Measurements from ENCODE around the gene FANK1. TPM values are rescaled to one million over a fixed set of nuclear protein-coding genes. Genes with fewer than 3 reads are reported as not detected.
"Not testable (repeated sequence)": the region's sequence is repeated elsewhere in the genome, so short reads cannot be mapped to it uniquely, and the experiment has no call there.

FANK1 gene, protein sequence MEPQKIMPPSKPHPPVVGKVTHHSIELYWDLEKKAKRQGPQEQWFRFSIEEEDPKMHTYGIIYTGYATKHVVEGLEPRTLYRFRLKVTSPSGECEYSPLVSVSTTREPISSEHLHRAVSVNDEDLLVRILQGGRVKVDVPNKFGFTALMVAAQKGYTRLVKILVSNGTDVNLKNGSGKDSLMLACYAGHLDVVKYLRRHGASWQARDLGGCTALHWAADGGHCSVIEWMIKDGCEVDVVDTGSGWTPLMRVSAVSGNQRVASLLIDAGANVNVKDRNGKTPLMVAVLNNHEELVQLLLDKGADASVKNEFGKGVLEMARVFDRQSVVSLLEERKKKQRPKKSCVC
- total RNA-seq = not detected in 2 replicates

DNA sequence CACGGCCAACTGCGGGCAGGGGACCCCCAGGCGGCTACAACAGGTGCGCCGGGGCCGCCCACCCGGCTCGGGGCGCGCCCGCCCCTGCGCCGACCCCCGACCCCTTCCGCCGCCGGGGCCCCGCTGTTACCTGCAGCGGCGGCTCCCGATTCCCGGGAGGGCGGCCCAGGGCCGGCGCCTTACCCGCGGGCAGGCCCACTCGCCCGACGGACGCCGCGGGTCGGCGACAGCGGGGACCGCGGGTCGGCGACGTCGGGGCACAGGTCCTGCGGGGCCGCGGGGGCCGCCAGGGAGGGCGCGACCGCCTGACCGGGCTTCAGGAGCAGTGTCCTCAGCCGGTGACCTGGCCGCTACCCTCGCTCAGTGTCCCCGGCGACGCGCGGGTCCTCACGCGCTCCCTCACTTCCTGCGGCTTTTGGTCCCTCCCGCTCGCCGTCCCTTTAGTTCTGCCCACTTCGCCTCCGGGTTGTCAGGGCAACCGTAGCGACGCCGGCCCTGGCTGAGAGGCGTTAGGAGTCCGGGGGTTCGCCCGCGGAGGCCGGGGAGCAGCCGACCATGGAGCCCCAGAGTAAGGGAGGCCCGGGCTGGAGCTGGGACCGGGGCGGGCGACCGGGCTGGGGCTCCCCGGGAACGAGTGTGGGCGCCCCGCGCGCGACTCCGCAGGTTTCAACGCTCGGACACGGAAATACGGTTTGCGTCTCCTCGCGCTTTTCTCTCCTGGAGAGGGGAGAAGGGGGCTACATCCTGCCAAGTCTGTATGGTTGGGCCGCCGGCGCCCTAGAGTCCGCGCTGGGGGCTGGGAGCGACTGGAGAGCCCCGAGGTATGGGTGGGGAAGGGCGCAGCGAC lies at the start of gene FANK1:
TSS of gene FANK1 (plus strand) at position 477 of the 847 bp plus-strand sequence. CDS start at position 556, 79 bp downstream.
- Mint-ChIP-seq H3K4me1 (ENCODE audit: low read depth) (peaks cover 16% of the 10 kb centered on the region), H3K4me3 (peak within 1 kb of the TSS; percentile 89), H3K27ac (peak within 1 kb of the TSS; percentile 82), H3K27me3 (ENCODE audit: insufficient read depth) (peaks cover 40% of the 10 kb centered on the region)
- intact Hi-C loops (cut with micrococcal nuclease) = loop anchor here (1.0 kb wide), 2 partner anchors 73 to 177 kb away; partner anchors contain the start of genes BCCIP, EDRF1 and UROS
- not testable (repeated sequence) for H3K9me3 Mint-ChIP-seq; H3K36me3 Mint-ChIP-seq (ENCODE audit: low read depth)
- peak; percentile 78 for DNase-seq (ENCODE audit: low spot score)

DNA sequence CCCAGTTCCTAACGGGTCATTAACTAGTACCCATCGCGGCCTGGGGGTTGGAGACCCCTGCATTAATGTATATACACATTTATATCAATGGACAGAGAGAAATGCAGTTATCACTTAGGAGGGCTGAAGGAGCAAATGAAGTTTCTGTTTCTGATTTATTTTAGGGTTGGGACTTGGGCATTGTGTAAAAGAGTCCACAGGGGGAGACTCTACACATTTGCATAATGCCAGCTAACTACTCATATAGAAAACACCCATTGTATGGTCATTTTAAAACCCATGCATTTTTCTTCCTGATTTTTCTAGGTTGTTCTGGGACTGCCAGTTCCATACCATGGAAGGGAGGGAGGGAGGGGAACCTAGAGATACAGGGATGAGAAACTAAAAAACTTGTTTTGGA lies 49.5 kb upstream of the FANK1 start:
- Mint-ChIP-seq H3K36me3 (ENCODE audit: low read depth) (peaks cover 11% of the 10 kb centered on the region), H3K27ac (no peak overlapping the region)

DNA sequence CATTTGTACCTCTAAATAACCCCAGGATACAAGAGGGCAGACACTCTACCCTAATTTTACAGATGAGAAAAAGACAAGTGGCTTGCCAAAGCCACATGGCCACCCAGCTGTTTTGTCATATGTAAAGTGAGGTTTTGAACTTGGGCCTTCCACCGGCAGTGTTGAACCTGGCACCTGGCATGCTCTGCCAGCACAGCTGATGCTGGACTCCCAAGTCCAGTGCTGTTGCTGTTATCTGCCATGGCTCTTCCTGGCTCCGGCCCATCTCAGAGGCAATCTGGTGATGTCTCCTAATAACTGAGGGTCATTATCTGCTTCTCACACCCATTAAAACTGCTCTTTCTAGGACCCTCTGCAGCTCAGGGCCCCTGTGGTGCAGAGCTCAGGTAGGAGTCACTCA lies 48.0 kb upstream of the FANK1 start:
- Mint-ChIP-seq H3K27me3 (ENCODE audit: insufficient read depth) (no peaks in the 10 kb centered on the region), H3K9me3 (no peaks in the 10 kb centered on the region), H3K27ac (no peak overlapping the region), H3K36me3 (ENCODE audit: low read depth) (peaks cover 12% of the 10 kb centered on the region), H3K4me1 (ENCODE audit: low read depth) (no peaks in the 10 kb centered on the region), H3K4me3 (no peak overlapping the region)
- DNase-seq (ENCODE audit: low spot score) = no peak
- intact Hi-C loops (cut with micrococcal nuclease) = no loop called here

More for the DNA sequence above, 49.5 kb upstream of the FANK1 start:
- no peak for DNase-seq (ENCODE audit: low spot score)
- H3K27me3 Mint-ChIP-seq (ENCODE audit: insufficient read depth) = no peaks in the 10 kb centered on the region
- no peaks in the 10 kb centered on the region for H3K4me1 Mint-ChIP-seq (ENCODE audit: low read depth)
- intact Hi-C loops (cut with micrococcal nuclease) = no loop called here
- H3K9me3 Mint-ChIP-seq = no peaks in the 10 kb centered on the region
- no peak overlapping the region for H3K4me3 Mint-ChIP-seq

DNA sequence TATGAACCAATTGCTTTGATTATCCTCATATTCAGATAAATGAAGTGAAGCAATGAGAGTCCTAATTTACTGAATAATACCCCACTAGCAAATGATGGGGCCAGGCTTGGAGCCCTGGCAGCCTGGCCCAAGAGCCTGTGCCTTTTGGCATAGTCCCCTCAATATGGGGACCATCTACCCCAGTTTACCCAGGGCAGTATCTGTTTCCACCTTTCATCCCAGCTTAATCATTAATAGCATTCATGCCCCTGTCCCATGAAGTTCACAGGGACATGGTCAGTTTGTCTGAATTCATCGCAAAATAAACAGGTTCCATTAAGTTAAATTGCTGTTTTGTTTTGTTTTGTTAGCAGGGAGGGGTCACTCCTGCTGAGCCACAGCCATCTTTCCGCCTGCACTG lies 47.5 kb upstream of the FANK1 start:
- H3K9me3 Mint-ChIP-seq = no peaks in the 10 kb centered on the region
- no peaks in the 10 kb centered on the region for H3K27me3 Mint-ChIP-seq (ENCODE audit: insufficient read depth)
- H3K27ac Mint-ChIP-seq = no peak overlapping the region
- intact Hi-C loops (cut with micrococcal nuclease) = no loop called here
- peaks cover 14% of the 10 kb centered on the region for H3K36me3 Mint-ChIP-seq (ENCODE audit: low read depth)
- DNase-seq (ENCODE audit: low spot score) = no peak
- H3K4me3 Mint-ChIP-seq = no peak overlapping the region
- H3K4me1 Mint-ChIP-seq (ENCODE audit: low read depth) = no peaks in the 10 kb centered on the region

DNA sequence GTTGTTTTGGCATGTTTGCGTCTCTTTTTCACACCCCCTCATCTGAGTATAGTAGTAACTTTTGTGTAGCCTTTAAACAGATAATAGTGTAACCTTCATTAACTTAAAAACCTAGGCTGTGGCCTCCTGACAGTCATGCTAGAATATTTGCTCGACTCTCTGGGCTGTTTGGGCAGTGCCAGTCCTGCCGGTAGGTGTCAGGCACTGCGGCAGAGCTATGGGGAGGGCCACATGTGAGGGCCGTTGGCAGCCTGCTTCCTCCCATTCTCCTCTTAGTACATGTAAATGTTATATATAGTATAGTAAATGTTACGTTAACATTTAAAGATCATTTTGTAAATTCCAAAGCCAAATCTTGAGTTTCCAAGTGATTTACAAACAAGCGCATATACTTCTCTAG lies 46.9 kb upstream of the FANK1 start:
- no peaks in the 10 kb centered on the region for H3K9me3 Mint-ChIP-seq
- H3K27me3 Mint-ChIP-seq (ENCODE audit: insufficient read depth) = no peaks in the 10 kb centered on the region
- no peak overlapping the region for H3K27ac Mint-ChIP-seq
- intact Hi-C loops (cut with micrococcal nuclease) = no loop called here
- H3K4me1 Mint-ChIP-seq (ENCODE audit: low read depth) = no peaks in the 10 kb centered on the region
- peaks cover 14% of the 10 kb centered on the region for H3K36me3 Mint-ChIP-seq (ENCODE audit: low read depth)
- H3K4me3 Mint-ChIP-seq = no peak overlapping the region
- no peak for DNase-seq (ENCODE audit: low spot score)

DNA sequence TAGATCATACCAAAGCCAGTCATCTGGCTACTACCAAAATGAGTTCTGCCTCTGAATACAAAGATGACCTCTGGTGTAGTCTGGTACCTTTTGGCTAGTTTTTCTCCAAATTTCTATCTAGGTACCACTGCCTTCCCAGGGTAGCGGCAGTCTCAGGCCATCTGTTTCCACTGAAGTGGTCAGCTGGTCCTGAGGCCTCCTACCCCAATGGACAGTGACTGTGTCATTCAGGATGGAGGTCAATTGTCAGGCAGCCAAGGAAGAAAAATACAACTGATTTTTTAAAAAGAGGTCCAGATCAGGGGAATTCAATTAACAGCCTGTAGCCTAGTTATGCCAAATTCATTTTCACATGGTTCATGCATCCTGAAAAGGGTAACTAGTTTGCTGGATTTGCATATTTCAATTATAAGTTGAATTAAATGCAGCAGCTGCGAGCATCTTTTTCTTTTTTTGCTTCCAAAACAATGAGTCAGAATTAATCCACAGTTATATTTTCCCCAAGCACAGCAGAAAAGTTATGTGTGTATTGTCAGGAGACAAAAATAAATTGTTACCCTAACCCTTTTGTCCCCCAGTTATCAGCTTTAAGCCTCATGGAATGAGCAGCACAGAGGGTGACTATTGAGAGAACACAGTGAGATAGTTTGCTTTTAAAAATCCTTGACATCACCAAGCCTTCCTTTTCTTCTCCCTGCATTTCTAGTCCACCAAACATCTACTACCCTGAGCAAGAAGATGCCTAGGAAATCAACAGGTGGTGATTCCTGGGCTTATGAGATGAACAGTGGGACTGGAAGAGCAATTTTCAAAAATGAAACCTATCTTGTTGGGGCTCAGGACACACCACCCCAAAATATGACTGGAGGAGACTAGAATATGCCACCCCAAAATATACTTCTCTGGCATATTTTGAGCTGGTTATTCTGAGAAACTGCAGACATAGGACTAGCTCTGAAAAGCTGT lies 45.3 kb upstream of the FANK1 start:
- DNase-seq (ENCODE audit: low spot score) = no peak
- H3K4me1 Mint-ChIP-seq (ENCODE audit: low read depth) = no peaks in the 10 kb centered on the region
- intact Hi-C loops (cut with micrococcal nuclease) = no loop called here
- peaks cover 14% of the 10 kb centered on the region for H3K36me3 Mint-ChIP-seq (ENCODE audit: low read depth)
- H3K9me3 Mint-ChIP-seq = no peaks in the 10 kb centered on the region
- H3K27ac Mint-ChIP-seq = no peak overlapping the region
- H3K27me3 Mint-ChIP-seq (ENCODE audit: insufficient read depth) = no peaks in the 10 kb centered on the region
- no peak overlapping the region for H3K4me3 Mint-ChIP-seq

DNA sequence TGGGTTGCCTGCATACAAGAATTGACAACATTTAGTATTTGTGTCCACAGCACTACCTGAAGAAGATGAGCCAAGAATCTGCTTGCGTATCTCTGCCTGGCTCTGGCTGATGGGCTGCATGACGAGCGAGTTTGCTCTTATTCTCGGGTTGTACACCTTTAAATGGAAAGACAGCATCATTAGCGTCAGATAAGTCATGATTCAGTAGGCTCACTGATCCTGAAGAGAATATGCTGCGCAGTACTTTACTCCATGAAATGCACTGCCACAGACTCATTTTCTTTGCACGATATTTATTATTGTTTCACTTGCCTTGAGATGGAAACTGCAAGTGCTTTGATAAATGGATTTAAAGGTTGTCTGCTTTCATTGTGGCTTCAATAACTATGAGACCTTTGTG lies 43.9 kb upstream of the FANK1 start:
- Mint-ChIP-seq H3K4me1 (ENCODE audit: low read depth) (no peaks in the 10 kb centered on the region), H3K36me3 (ENCODE audit: low read depth) (peaks cover 14% of the 10 kb centered on the region), H3K27me3 (ENCODE audit: insufficient read depth) (no peaks in the 10 kb centered on the region)

DNA sequence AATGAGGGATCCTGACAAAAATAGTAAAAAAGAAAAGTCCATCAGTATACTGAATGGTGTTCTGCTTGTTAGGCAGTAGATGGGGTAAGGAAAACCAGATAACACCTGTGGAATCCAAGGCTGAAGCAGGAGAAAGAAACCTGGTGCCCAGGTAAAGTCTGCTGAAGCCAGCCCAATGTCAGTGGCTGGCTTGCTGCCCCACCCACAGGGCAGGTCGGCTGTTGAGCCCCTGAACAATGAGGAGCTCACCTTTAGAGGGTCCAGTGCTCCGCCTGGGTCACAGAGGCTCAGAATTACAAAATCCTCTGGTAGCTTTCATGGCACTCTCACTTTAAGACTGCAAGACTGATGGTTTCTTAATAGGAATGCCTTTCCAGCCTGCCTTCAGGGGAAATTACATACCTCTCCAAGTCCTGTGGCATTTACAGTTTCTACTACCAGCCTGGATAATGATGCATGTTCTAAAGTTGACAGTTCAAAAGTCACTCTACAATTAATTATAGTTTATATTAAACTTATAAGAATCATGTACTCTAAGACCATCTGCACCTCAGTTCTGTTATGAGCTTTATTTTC lies 39.1 kb upstream of the FANK1 start:
- intact Hi-C loops (cut with micrococcal nuclease) = no loop called here

More for the DNA sequence above, 43.9 kb upstream of the FANK1 start:
- no peak for DNase-seq (ENCODE audit: low spot score)
- Mint-ChIP-seq H3K4me3 (no peak overlapping the region), H3K9me3 (no peaks in the 10 kb centered on the region), H3K27ac (no peak overlapping the region)
- intact Hi-C loops (cut with micrococcal nuclease) = no loop called here

DNA sequence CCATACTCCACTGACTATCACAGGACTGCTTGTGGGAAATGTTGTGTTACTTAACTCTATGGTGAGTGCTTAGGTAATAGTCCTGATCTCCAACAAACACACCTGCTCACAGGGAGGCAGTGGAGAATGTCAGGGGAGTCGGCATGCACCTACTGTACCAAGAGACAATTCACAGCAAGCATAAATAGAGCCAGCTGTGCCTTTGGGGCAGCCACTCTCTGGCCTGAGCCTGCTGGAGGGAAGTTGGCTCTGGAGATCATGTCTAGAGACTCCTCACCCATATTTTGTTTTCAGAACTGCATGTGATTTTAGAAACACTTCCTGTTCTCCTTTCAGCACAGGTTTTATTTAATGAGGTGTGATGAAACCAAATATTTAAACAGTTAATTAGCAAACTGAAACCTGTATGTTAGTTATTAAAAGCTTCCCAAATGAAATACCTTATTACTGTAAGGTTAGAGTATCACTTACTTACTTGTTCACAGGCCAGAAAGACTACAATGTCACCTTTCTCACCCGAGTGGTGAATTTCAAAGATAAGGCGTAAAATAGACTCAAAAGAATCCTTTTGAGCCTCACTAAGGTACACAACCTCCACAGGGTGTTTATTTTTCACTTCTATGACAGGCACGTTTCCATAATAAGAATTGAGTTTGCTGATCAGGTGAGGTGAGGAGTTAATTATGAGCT lies 37.1 kb upstream of the FANK1 start:
- intact Hi-C loops (cut with micrococcal nuclease) = no loop called here
- H3K36me3 Mint-ChIP-seq (ENCODE audit: low read depth) = peaks cover 2% of the 10 kb centered on the region
- H3K27ac Mint-ChIP-seq = no peak overlapping the region
- no peak for DNase-seq (ENCODE audit: low spot score)
- no peaks in the 10 kb centered on the region for H3K27me3 Mint-ChIP-seq (ENCODE audit: insufficient read depth)
- H3K9me3 Mint-ChIP-seq = no peaks in the 10 kb centered on the region
- H3K4me3 Mint-ChIP-seq = no peak overlapping the region
- H3K4me1 Mint-ChIP-seq (ENCODE audit: low read depth) = no peaks in the 10 kb centered on the region

More for the DNA sequence above, 39.1 kb upstream of the FANK1 start:
- H3K4me3 Mint-ChIP-seq = no peak overlapping the region
- no peaks in the 10 kb centered on the region for H3K4me1 Mint-ChIP-seq (ENCODE audit: low read depth)
- no peak for DNase-seq (ENCODE audit: low spot score)
- H3K36me3 Mint-ChIP-seq (ENCODE audit: low read depth) = peaks cover 5% of the 10 kb centered on the region
- no peaks in the 10 kb centered on the region for H3K9me3 Mint-ChIP-seq
- H3K27me3 Mint-ChIP-seq (ENCODE audit: insufficient read depth) = no peaks in the 10 kb centered on the region
- no peak overlapping the region for H3K27ac Mint-ChIP-seq

DNA sequence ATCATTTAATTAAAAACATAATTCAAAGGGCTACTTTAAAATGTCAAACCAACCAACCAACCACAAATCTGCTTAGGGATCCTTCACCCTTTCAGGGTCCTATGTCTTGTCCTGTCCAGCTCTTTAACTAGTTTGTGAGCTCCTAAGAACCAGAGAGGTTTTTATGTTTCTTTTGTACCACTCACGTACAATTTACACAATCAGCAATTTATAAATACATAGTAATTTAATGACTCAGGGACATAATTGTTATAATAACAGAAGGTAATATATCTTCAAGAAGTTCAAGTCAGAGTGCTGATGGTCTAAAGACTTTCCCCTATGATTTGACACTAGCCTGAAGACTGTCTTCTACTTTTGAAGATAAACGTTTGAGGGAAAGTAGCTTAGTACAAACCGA lies 31.2 kb upstream of the FANK1 start:
- Mint-ChIP-seq H3K4me3 (no peak overlapping the region), H3K4me1 (ENCODE audit: low read depth) (no peaks in the 10 kb centered on the region), H3K9me3 (no peaks in the 10 kb centered on the region), H3K27ac (no peak overlapping the region), H3K27me3 (ENCODE audit: insufficient read depth) (peaks cover 2% of the 10 kb centered on the region), H3K36me3 (ENCODE audit: low read depth) (no peaks in the 10 kb centered on the region)
- intact Hi-C loops (cut with micrococcal nuclease) = no loop called here
- DNase-seq (ENCODE audit: low spot score) = no peak

DNA sequence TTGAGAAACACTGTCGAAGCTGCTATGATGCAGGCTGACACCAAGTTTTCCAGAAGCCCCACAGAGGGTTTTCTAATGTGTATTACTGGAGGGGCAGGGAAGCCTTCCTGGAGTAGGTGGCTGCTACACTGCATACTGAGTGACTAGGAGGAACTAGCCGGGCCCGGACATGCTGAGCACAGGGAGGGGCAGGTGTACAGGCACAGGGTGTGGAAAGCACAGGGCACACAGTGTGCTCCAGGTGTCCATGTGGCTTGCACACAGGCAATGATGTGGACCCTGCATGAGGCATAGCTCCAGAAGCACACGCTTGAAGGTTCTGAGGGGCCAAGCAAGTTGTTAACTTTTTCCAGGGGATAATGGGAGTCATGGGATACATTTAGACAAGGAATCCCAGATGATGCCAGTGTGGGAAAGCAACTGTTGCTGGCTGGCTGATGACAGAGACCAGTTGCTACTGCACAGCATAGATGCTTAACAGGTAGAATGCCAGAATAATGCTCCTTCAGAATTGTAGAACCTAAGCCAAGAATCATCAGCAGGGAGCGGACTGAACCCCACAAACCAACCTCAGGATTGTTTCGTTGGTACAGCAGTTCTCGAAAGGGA lies 29.8 kb upstream of the FANK1 start:
- H3K9me3 Mint-ChIP-seq = no peaks in the 10 kb centered on the region
- DNase-seq (ENCODE audit: low spot score) = no peak
- H3K4me1 Mint-ChIP-seq (ENCODE audit: low read depth) = no peaks in the 10 kb centered on the region
- no peak overlapping the region for H3K27ac Mint-ChIP-seq
- peaks cover 2% of the 10 kb centered on the region for H3K27me3 Mint-ChIP-seq (ENCODE audit: insufficient read depth)
- H3K4me3 Mint-ChIP-seq = no peak overlapping the region
- intact Hi-C loops (cut with micrococcal nuclease) = no loop called here
- no peaks in the 10 kb centered on the region for H3K36me3 Mint-ChIP-seq (ENCODE audit: low read depth)
